Fibroblast of upper back skin (primary cell): Measurements from ENCODE around the gene PSMD6.

ENCODE experiments used
- DNase-seq: peaks from one replicate; pipeline ENCODE4 v3.0.0-alpha.2; 2013

PSMD6 gene

GRCh38 chr3:64042952-64043351 lies 19.7 kb upstream of the PSMD6 start:
- DNase-seq = no peak

GRCh38 chr3:64039981-64040733 lies 16.9 kb upstream of the PSMD6 start:
- DNase-seq = peak; percentile 30

GRCh38 chr3:64039332-64039731 lies 16.0 kb upstream of the PSMD6 start:
- DNase-seq = no peak

GRCh38 chr3:64038253-64038767 lies 15.0 kb upstream of the PSMD6 start:
- DNase-seq = no peak

GRCh38 chr3:64037084-64037483 lies 13.8 kb upstream of the PSMD6 start:
- no peak for DNase-seq

- no peak for DNase-seq
These were observed 9.8 kb upstream of the PSMD6 start for GRCh38 chr3:64033069-64033468.

GRCh38 chr3:64031540-64032508 lies 8.5 kb upstream of the PSMD6 start:
- DNase-seq = peak; percentile 37

GRCh38 chr3:64030741-64031140 lies 7.4 kb upstream of the PSMD6 start:
- DNase-seq = peak; percentile 61

- no peak for DNase-seq
These were observed 6.0 kb upstream of the PSMD6 start for GRCh38 chr3:64029287-64029686.

- no peak for DNase-seq
These were observed 5.5 kb upstream of the PSMD6 start for GRCh38 chr3:64028754-64029153.

GRCh38 chr3:64027658-64028057 lies 4.4 kb upstream of the PSMD6 start:
- no peak for DNase-seq

GRCh38 chr3:64026346-64026745 lies 3.1 kb upstream of the PSMD6 start:
- DNase-seq = no peak

- DNase-seq = no peak
These were observed 548 bp upstream of the PSMD6 start for GRCh38 chr3:64023861-64024223.

GRCh38 chr3:64022451-64023186 lies 675 bp downstream of the PSMD6 start:
- DNase-seq = no peak

- DNase-seq = no peak
These were observed 1.4 kb downstream of the PSMD6 start for GRCh38 chr3:64021922-64022321.

GRCh38 chr3:64019879-64020278 lies 3.4 kb downstream of the PSMD6 start:
- DNase-seq = no peak

GRCh38 chr3:64019271-64019670 lies 4.0 kb downstream of the PSMD6 start:
- DNase-seq = no peak

- DNase-seq = no peak
These were observed 6.2 kb downstream of the PSMD6 start for GRCh38 chr3:64016941-64017620.

GRCh38 chr3:64011685-64012084 lies 11.6 kb downstream of the PSMD6 start:
- no peak for DNase-seq

GRCh38 chr3:64010199-64010598 lies 13.1 kb downstream of the PSMD6 start:
- no peak for DNase-seq

GRCh38 chr3:64009528-64009927 lies 13.8 kb downstream of the PSMD6 start:
- no peak for DNase-seq
